Activated CD8-positive, alpha-beta T cell treated with anti-CD3 and anti-CD28 coated beads for 36 hours (primary cell): ENCODE data around the gene CAPRIN1. TPM values are rescaled to one million over a fixed set of nuclear protein-coding genes. Genes with fewer than 3 reads are reported as not detected.

ENCODE experiments used
- ATAC-seq: fragments of 200-7000 bp; cut with Tn5 transposase; one replicate; pipeline ENCODE4 v1.10.0; 2021; ENCODE audit warnings: mild to moderate bottlenecking, moderate library complexity
- CTCF ChIA-PET: fragments of 350-600 bp; sonication (Branson Sonifier 250); formaldehyde crosslinking; loops from one replicate; lab custom pipeline; 2021; ENCODE audit warnings: antibody characterized with exemption; lab: Charles Lee
- POLR2A ChIA-PET: fragments of 350-600 bp; sonication (Branson Sonifier 250); formaldehyde crosslinking; loops from one replicate; lab custom pipeline; 2021; ENCODE audit warnings: antibody characterized with exemption; lab: Charles Lee
- DNase-seq: peaks from one replicate; pipeline ENCODE4 v3.0.0-alpha.2; 2020
- H3K27ac Mint-ChIP-seq: one replicate; pipeline ENCODE4 v1.8.0; 2021; ENCODE audit warnings: mild to moderate bottlenecking, mixed read lengths
- H3K27me3 Mint-ChIP-seq: one replicate; pipeline ENCODE4 v1.8.0; 2021; ENCODE audit warnings: mixed read lengths
- H3K36me3 Mint-ChIP-seq: one replicate; pipeline ENCODE4 v1.8.0; 2021; ENCODE audit warnings: low read depth, mixed read lengths
- H3K4me1 Mint-ChIP-seq: one replicate; pipeline ENCODE4 v1.8.0; 2021; ENCODE audit warnings: low read depth, mixed read lengths
- H3K4me3 Mint-ChIP-seq: one replicate; pipeline ENCODE4 v1.8.0; 2021; ENCODE audit warnings: mild to moderate bottlenecking, moderate library complexity, mixed read lengths
- H3K9me3 Mint-ChIP-seq: one replicate; pipeline ENCODE4 v1.8.0; 2021; ENCODE audit warnings: mixed read lengths
- intact Hi-C: fragments of 100-400 bp; cut with micrococcal nuclease; formaldehyde crosslinking; loops from one replicate; pipeline ENCODE4 v1.10.0; 2022
- total RNA-seq, 2 experiments: library from RNA; stranded (reverse); gene quantifications; one replicate each; pipeline ENCODE4 v1.2.3, GENCODE V29; 2021
- TF ChIP-seq, protein P1 (sequence below): fragments of 200-600 bp; IDR thresholded peaks from one replicate; pipeline ENCODE4 v1.8.0; 2022; ENCODE audit warnings: antibody characterized with exemption, mild to moderate bottlenecking

CAPRIN1 gene
- total RNA-seq, 2 experiments from 2014 or later, result 297 to 328 TPM

GRCh38 chr11:34126959-34127848 is 75.7 kb downstream of the CAPRIN1 start:
- ChIA-PET CTCF (interaction anchor here (1.2 to 1.4 kb wide), 2 partner anchors 47 to 341 kb away, joined by 3 read pairs; no protein-coding TSS in a partner anchor), POLR2A (interaction anchor here (0.6 kb wide), 1 partner anchor 42 kb away, joined by 3 read pairs; no protein-coding TSS in a partner anchor)
- H3K27ac Mint-ChIP-seq, result no peak overlapping the region
- no peaks in the 10 kb centered on the region for H3K9me3 Mint-ChIP-seq
- no peak overlapping the region for H3K4me3 Mint-ChIP-seq
- TF ChIP-seq, protein P1, sequence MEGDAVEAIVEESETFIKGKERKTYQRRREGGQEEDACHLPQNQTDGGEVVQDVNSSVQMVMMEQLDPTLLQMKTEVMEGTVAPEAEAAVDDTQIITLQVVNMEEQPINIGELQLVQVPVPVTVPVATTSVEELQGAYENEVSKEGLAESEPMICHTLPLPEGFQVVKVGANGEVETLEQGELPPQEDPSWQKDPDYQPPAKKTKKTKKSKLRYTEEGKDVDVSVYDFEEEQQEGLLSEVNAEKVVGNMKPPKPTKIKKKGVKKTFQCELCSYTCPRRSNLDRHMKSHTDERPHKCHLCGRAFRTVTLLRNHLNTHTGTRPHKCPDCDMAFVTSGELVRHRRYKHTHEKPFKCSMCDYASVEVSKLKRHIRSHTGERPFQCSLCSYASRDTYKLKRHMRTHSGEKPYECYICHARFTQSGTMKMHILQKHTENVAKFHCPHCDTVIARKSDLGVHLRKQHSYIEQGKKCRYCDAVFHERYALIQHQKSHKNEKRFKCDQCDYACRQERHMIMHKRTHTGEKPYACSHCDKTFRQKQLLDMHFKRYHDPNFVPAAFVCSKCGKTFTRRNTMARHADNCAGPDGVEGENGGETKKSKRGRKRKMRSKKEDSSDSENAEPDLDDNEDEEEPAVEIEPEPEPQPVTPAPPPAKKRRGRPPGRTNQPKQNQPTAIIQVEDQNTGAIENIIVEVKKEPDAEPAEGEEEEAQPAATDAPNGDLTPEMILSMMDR, result no peak
- no peak for DNase-seq
- peaks cover 69% of the 10 kb centered on the region for H3K36me3 Mint-ChIP-seq
- intact Hi-C loops, result no loop called here
- no peaks in the 10 kb centered on the region for H3K4me1 Mint-ChIP-seq
- H3K27me3 Mint-ChIP-seq, result no peaks in the 10 kb centered on the region
- no peak for ATAC-seq

DNA sequence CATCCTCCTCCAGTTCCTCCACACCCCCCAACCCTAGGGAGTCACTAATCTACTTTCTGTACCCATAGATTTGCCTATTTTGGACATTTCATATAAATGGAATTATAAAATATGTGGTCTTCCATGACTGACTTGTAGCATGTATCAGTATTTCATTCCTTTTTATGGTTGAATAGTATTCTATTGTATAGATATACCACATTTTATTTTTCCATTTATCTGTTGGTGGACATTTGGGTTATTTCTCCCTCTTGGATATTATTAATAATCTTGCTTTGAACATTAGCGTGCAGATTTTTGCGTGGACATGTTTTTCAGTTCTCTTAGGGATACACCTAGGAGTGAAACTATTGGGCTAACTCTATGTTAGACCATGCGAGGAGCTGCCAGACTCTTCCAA is 77.3 kb downstream of the CAPRIN1 start:
- H3K4me1 Mint-ChIP-seq, result no peaks in the 10 kb centered on the region
- DNase-seq (no peak), ATAC-seq (no peak)
- ChIA-PET CTCF (no interaction called here), POLR2A (interaction anchor here (0.7 kb wide), 1 partner anchor 11 kb away, joined by 3 read pairs; no protein-coding TSS in a partner anchor)
- TF ChIP-seq, protein P1, result no peak
- peaks cover 71% of the 10 kb centered on the region for H3K36me3 Mint-ChIP-seq
- no peaks in the 10 kb centered on the region for H3K9me3 Mint-ChIP-seq
- no peaks in the 10 kb centered on the region for H3K27me3 Mint-ChIP-seq
- no peak overlapping the region for H3K4me3 Mint-ChIP-seq
- intact Hi-C loops, result no loop called here
- H3K27ac Mint-ChIP-seq, result no peak overlapping the region

GRCh38 chr11:34132261-34132965 is 80.9 kb downstream of the CAPRIN1 start:
- no peak overlapping the region for H3K4me3 Mint-ChIP-seq
- TF ChIP-seq, protein P1, result no peak
- intact Hi-C loops, result no loop called here
- H3K9me3 Mint-ChIP-seq, result no peaks in the 10 kb centered on the region
- ChIA-PET POLR2A (interaction anchor here (1.0 to 2.5 kb wide), 2 partner anchors 8 to 26 kb away, joined by 3 to 7 read pairs; no protein-coding TSS in a partner anchor), CTCF (interaction anchor here (1.0 to 1.3 kb wide), 2 partner anchors 42 to 68 kb away, joined by 3 read pairs; no protein-coding TSS in a partner anchor)
- no peak for DNase-seq
- H3K27me3 Mint-ChIP-seq, result no peaks in the 10 kb centered on the region
- peaks cover 2% of the 10 kb centered on the region for H3K4me1 Mint-ChIP-seq
- no peak overlapping the region for H3K27ac Mint-ChIP-seq
- peaks cover 66% of the 10 kb centered on the region for H3K36me3 Mint-ChIP-seq
- ATAC-seq, result no peak

- ChIA-PET POLR2A (interaction anchor here (0.6 to 2.7 kb wide), 12 partner anchors 9 to 237 kb away, joined by 3 to 7 read pairs (median 4); partner anchors contain the start of gene ABTB2), CTCF (interaction anchor here (0.9 kb wide), 1 partner anchor 40 kb away, joined by 3 read pairs; no protein-coding TSS in a partner anchor)
- DNase-seq (no peak), ATAC-seq (no peak)
- H3K9me3 Mint-ChIP-seq, result no peaks in the 10 kb centered on the region
- no peak overlapping the region for H3K27ac Mint-ChIP-seq
- intact Hi-C loops, result no loop called here
- TF ChIP-seq, protein P1, result no peak
- H3K4me3 Mint-ChIP-seq, result no peak overlapping the region
- peaks cover 2% of the 10 kb centered on the region for H3K4me1 Mint-ChIP-seq
- H3K36me3 Mint-ChIP-seq, result peaks cover 68% of the 10 kb centered on the region
- no peaks in the 10 kb centered on the region for H3K27me3 Mint-ChIP-seq
Measured at GRCh38 chr11:34134765-34135164, 83.2 kb downstream of the CAPRIN1 start.
